Ovary (tissue), 9 donors: ENCODE measurements around the gene CCNDBP1. TPM values are rescaled to one million over a fixed set of nuclear protein-coding genes. Genes with fewer than 3 reads are reported as not detected.

Source experiments
- DNase-seq, 5 donors: peaks; one replicate each; pipeline ENCODE4 v3.0.0-alpha.2; 2019 to 2020
- H3K27ac ChIP-seq, 2 donors: fragments of 200-600 bp; one replicate each; pipeline versions ENCODE4 v1.5.1 to v1.8.0; 2019 to 2022
- H3K27me3 ChIP-seq: fragments of 200-600 bp; one replicate; pipeline ENCODE4 v1.8.0; 2022
- H3K36me3 ChIP-seq: fragments of 200-600 bp; sonication (generic); one replicate; pipeline ENCODE4 v1.5.1; 2019
- H3K4me1 ChIP-seq: one replicate; pipeline ENCODE4 v1.8.1; 2013; ENCODE audit warnings: mild to moderate bottlenecking, moderate library complexity; ENCODE audit not compliant: insufficient read depth
- H3K4me3 ChIP-seq: fragments of 200-600 bp; sonication (generic); one replicate; pipeline ENCODE4 v1.5.1; 2017
- H3K9me3 ChIP-seq, 2 donors: fragments of 200-600 bp in 1 of 2; sonication (generic) in 1 of 2; one replicate each; pipeline versions ENCODE4 v1.5.1 to v1.8.1; 2013 to 2019; ENCODE audit warnings: mild to moderate bottlenecking in 1 of 2, moderate library complexity in 1 of 2
- EP300 ChIP-seq: sonication (generic); formaldehyde crosslinking; IDR thresholded peaks from one replicate; pipeline ENCODE4 v1.6.1; 2017; ENCODE audit warnings: antibody characterized with exemption
- POLR2A ChIP-seq: fragments of 450-650 bp; IDR thresholded peaks from one replicate; pipeline ENCODE4 v1.6.1; 2017; ENCODE audit warnings: antibody characterized with exemption, mild to moderate bottlenecking, moderate library complexity
- WGBS, 3 donors: extraction: QIAGEN DNeasy Blood & Tissue Kit in 1 of 3; methylation state at CpG; one replicate each; pipeline versions ENCODE4 v1.1.5 to v1.1.7; 2013 to 2017; 5-methylcytosine and 5-hydroxymethylcytosine counted together
- intact Hi-C, 4 donors: fragments of 100-400 bp; cut with DNase I; formaldehyde crosslinking; loops; one replicate each; pipeline versions ENCODE4 v1.11.0 to v1.15.1; 2022 to 2023
- polyA plus RNA-seq, 2 donors: library from polyadenylated mRNA; stranded (reverse); fragments of 200-250 nt in 1 of 2; fragments of 350-450 nt in 1 of 2; fragmentation: Illumina TruSeq in 1 of 2; extraction: RNeasy Lipid Tissue Mini Kit (QIAGEN cat#74804) in 1 of 2; gene quantifications; one replicate each; pipeline ENCODE4 v1.2.3, GENCODE V29; 2013 to 2014
- total RNA-seq, 7 donors: library from RNA; depleted of rRNA in 2 of 7; stranded (reverse); fragments of >200 nt in 2 of 7; fragmentation: NEBNext Ultra II Directional in 3 of 7; extraction: Animal tissue kit (Norgen Biotek cat#: 25700) in 3 of 7; gene quantifications; one replicate each; pipeline versions ENCODE4 v1.1.0 to v1.2.4, GENCODE V29; 2016 to 2023
- TF ChIP-seq, protein P1 (sequence below), 3 donors: fragments of 450-650 bp in 2 of 3; fragments of 200-600 bp in 1 of 3; IDR thresholded peaks; one replicate each; pipeline versions ENCODE4 v1.5.1 to v1.8.0; 2016 to 2022; ENCODE audit warnings: antibody characterized with exemption in 3 of 3, mild to moderate bottlenecking in 1 of 3
- donor health status: DM: no; HTN: no; CAD: no; lungs with moderate emphysema.
- donor health status: DM: no; HTN: no; CAD: no.
- donor health status: Bipolar disorder and iron deficiency.
- donor health status: DM: yes; HTN: yes; CAD: no.
- donor health status: DM: no; HTN: no; CAD: no.
- donor health status: DM: yes; HTN: yes; CAD: no.

CCNDBP1 gene
- total and polyA plus RNA-seq, 9 donors, result 25.2 to 69.7 (median 33.7) TPM

DNA sequence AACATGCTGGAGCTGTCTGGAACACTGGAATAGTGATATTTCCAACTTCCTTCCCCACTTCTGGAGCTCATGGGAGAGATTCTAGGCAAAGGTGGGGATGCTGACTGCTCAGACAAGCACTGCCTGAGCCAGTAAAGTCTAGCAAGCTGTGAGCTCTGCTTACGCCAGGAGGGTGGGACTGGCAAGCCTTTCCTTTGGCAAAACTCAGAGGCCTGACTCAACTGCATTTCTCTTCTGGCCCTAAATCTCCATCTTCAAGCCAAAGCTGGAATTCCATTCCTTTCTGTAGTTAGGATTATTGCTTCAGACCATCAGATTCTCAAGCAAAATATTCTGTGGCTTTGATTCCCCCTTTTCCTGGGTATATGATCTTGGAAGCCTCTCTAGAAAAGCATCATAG lies 55.9 kb downstream of the CCNDBP1 start:
- Histone ChIP-seq H3K36me3 (no peaks in the 10 kb centered on the region), H3K4me3 (no peak overlapping the region), H3K9me3 (no peaks in the 10 kb centered on the region), H3K27me3 (no peaks in the 10 kb centered on the region), H3K4me1 (no peaks in the 10 kb centered on the region), H3K27ac (no peak overlapping the region)
- intact Hi-C loops, result no loop called here
- DNase-seq, result peak in 1 of 5 donors; percentile 40
- TF ChIP-seq, protein P1, sequence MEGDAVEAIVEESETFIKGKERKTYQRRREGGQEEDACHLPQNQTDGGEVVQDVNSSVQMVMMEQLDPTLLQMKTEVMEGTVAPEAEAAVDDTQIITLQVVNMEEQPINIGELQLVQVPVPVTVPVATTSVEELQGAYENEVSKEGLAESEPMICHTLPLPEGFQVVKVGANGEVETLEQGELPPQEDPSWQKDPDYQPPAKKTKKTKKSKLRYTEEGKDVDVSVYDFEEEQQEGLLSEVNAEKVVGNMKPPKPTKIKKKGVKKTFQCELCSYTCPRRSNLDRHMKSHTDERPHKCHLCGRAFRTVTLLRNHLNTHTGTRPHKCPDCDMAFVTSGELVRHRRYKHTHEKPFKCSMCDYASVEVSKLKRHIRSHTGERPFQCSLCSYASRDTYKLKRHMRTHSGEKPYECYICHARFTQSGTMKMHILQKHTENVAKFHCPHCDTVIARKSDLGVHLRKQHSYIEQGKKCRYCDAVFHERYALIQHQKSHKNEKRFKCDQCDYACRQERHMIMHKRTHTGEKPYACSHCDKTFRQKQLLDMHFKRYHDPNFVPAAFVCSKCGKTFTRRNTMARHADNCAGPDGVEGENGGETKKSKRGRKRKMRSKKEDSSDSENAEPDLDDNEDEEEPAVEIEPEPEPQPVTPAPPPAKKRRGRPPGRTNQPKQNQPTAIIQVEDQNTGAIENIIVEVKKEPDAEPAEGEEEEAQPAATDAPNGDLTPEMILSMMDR (IDR thresholded peaks at IDR 0.05), result no peak
- TF ChIP-seq POLR2A (no peak), EP300 (no peak)
- 10 to 39% (median 36%) methylated on average over 1 of the region's 1 CpG for WGBS, 3 donors

DNA sequence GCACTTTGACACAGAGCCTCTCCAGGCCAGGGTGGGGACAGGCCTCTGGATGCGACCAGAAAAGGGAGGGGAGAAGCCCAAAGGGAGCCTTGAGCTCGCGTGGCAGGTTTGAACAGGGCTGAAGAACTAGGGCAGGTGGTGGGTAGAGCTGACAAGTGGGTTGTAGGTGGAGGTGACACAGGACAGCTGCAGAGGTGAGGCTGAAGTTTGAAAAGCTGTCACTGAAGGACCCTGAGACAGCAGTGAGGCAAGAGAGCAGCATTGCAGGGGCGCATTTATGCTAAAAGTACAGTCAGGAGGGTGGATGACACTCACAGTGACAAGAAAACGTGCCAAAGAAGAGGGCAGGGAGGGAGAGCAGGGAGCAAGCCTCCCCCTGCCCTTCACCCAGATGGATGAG lies 57.4 kb downstream of the CCNDBP1 start:
- TF ChIP-seq, protein P1 (IDR thresholded peaks at IDR 0.05), result no peak
- TF ChIP-seq EP300, result no peak
- TF ChIP-seq POLR2A, result no peak
- Histone ChIP-seq H3K27ac (no peak overlapping the region), H3K4me3 (no peak overlapping the region), H3K36me3 (no peaks in the 10 kb centered on the region), H3K4me1 (no peaks in the 10 kb centered on the region), H3K27me3 (no peaks in the 10 kb centered on the region), H3K9me3 (no peaks in the 10 kb centered on the region)
- WGBS, 3 donors, result 60 to 74% (median 68%) methylated on average over 5 of the region's 5 CpGs
- intact Hi-C loops, result no loop called here
- no peak for DNase-seq

DNA sequence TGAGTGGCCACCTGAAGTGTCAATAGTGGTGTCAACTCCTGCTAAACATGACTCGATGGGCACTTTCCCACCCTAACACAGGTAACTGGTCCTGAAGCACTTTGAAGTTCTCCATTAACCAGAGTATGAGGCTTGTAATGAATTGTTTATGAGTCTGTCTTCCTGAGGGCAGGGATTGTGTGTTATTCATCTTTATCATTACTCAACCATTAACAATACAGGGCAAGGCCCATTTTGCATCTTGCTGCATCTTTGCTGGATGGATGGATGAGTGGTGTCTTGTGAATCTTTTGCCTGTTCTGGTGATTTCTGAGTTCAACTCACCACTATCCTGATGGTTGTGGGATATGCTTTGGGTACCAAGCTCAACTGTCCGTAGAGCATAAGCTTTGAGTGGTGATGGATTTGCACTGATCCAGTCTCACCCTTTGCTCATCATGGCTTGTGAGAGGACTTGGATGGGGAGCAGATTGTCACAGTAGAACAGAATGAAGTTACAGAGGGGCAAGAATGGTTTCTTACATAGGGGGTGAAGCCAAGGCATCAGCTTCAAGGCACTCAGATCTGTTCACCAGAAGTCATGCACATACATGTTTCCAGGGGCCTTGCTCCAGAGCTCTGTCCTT lies 57.9 kb downstream of the CCNDBP1 start:
- Histone ChIP-seq H3K4me3 (no peak overlapping the region), H3K9me3 (no peaks in the 10 kb centered on the region), H3K4me1 (no peaks in the 10 kb centered on the region), H3K36me3 (no peaks in the 10 kb centered on the region), H3K27ac (no peak overlapping the region), H3K27me3 (no peaks in the 10 kb centered on the region)
- TF ChIP-seq, protein P1 (IDR thresholded peaks at IDR 0.05), result no peak
- TF ChIP-seq EP300, result no peak
- no peak for TF ChIP-seq POLR2A
- intact Hi-C loops, result no loop called here
- 91 to 94% (median 94%) methylated on average over 2 of the region's 2 CpGs for WGBS, 3 donors
- no peak for DNase-seq

DNA sequence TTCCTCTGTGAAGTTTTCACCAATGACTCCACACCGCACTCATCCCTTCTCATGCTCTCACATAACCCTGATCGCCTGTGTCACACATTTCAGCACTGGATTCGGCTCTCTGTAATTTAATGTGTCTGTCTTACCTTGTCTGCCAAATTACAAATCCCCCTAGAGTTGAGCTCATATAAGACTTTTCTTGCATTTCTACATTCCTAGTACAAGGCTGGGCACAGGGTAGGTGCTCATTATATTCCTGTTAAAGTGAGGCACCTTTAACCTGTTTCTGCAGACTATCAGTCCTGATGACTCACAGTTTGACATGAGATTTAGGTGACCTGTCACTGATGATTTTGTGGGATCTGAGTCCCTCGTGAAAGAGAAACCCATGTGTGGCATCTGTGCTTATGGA lies 58.9 kb downstream of the CCNDBP1 start:
- Histone ChIP-seq H3K4me1 (no peaks in the 10 kb centered on the region), H3K9me3 (no peaks in the 10 kb centered on the region), H3K4me3 (no peak overlapping the region), H3K36me3 (no peaks in the 10 kb centered on the region), H3K27me3 (no peaks in the 10 kb centered on the region), H3K27ac (no peak overlapping the region)
- intact Hi-C loops, result no loop called here
- WGBS, 3 donors, result 79 to 91% (median 83%) methylated on average over 4 of the region's 4 CpGs
- DNase-seq, result no peak
- TF ChIP-seq POLR2A (no peak), EP300 (no peak)
- TF ChIP-seq, protein P1 (IDR thresholded peaks at IDR 0.05), result no peak
